ENCODE measurements around the gene SNX8.
"Not testable (repeated sequence)": the region's sequence is repeated elsewhere in the genome, so short reads cannot be mapped to it uniquely, and the experiment has no call there.

The SNX8 gene

GRCh38 chr7:2280424-2280823 is 33.8 kb downstream of the SNX8 start:
- H3K4me3 ChIP-seq (ENCODE audit: low read length) = no peak overlapping the region
- no peak overlapping the region for H3K9ac ChIP-seq (ENCODE audit: low read length)
- no peaks in the 10 kb centered on the region for H3K27me3 ChIP-seq (ENCODE audit: control insufficient read depth, insufficient read depth, low read length)
- H3K36me3 ChIP-seq (ENCODE audit: control insufficient read depth, insufficient read depth, low read length) = peaks cover 6% of the 10 kb centered on the region
- H3K27ac ChIP-seq (ENCODE audit: low read depth, low read length) = no peak overlapping the region
- H3K4me1 ChIP-seq (ENCODE audit: control insufficient read depth, insufficient read depth, low read length) = peaks cover 11% of the 10 kb centered on the region

DNA sequence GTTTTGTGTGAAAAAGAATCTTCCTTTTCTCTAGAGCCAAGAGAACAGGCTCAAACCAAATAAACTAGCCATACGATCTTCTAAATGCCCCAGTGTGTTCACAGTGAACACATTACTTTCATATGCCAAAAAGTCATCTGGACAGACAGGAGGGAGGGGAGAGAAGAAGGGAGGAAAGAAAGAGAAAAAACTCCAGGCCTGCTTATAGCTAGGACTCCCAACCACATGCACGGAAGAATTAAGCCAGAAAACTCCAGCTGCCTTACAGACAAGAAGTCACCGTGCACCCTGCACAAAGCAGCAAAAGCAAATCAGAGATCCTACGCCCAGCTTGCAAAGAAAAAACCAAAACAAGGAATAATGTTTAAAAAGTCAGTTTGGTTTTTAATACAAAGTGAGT is 34.3 kb downstream of the SNX8 start:
- peaks cover 11% of the 10 kb centered on the region for H3K4me1 ChIP-seq (ENCODE audit: control insufficient read depth, insufficient read depth, low read length)

GRCh38 chr7:2278026-2278425 is 36.2 kb downstream of the SNX8 start:
- Histone ChIP-seq H3K36me3 (ENCODE audit: control insufficient read depth, insufficient read depth, low read length) (peaks cover 10% of the 10 kb centered on the region), H3K27me3 (ENCODE audit: control insufficient read depth, insufficient read depth, low read length) (no peaks in the 10 kb centered on the region), H3K4me1 (ENCODE audit: control insufficient read depth, insufficient read depth, low read length) (peaks cover 11% of the 10 kb centered on the region), H3K9ac (ENCODE audit: low read length) (no peak overlapping the region), H3K4me3 (ENCODE audit: low read length) (no peak overlapping the region), H3K27ac (ENCODE audit: low read depth, low read length) (no peak overlapping the region)

More for the DNA sequence above, 34.3 kb downstream of the SNX8 start:
- Histone ChIP-seq H3K36me3 (ENCODE audit: control insufficient read depth, insufficient read depth, low read length) (peaks cover 8% of the 10 kb centered on the region), H3K27ac (ENCODE audit: low read depth, low read length) (no peak overlapping the region), H3K4me3 (ENCODE audit: low read length) (no peak overlapping the region), H3K27me3 (ENCODE audit: control insufficient read depth, insufficient read depth, low read length) (no peaks in the 10 kb centered on the region), H3K9ac (ENCODE audit: low read length) (no peak overlapping the region)

- H3K4me1 ChIP-seq (ENCODE audit: control insufficient read depth, insufficient read depth, low read length) = no peaks in the 10 kb centered on the region
- no peak overlapping the region for H3K4me3 ChIP-seq (ENCODE audit: low read length)
- no peaks in the 10 kb centered on the region for H3K27me3 ChIP-seq (ENCODE audit: control insufficient read depth, insufficient read depth, low read length)
- no peak overlapping the region for H3K27ac ChIP-seq (ENCODE audit: low read depth, low read length)
- H3K36me3 ChIP-seq (ENCODE audit: control insufficient read depth, insufficient read depth, low read length) = peaks cover 15% of the 10 kb centered on the region
- H3K9ac ChIP-seq (ENCODE audit: low read length) = no peak overlapping the region
These were observed 38.1 kb downstream of the SNX8 start for GRCh38 chr7:2276107-2276506.

- H3K9ac ChIP-seq (ENCODE audit: low read length) = no peak overlapping the region
- H3K27ac ChIP-seq (ENCODE audit: low read depth, low read length) = no peak overlapping the region
- H3K27me3 ChIP-seq (ENCODE audit: control insufficient read depth, insufficient read depth, low read length) = no peaks in the 10 kb centered on the region
- H3K36me3 ChIP-seq (ENCODE audit: control insufficient read depth, insufficient read depth, low read length) = peaks cover 15% of the 10 kb centered on the region
- H3K4me1 ChIP-seq (ENCODE audit: control insufficient read depth, insufficient read depth, low read length) = no peaks in the 10 kb centered on the region
- no peak overlapping the region for H3K4me3 ChIP-seq (ENCODE audit: low read length)
These were observed 39.1 kb downstream of the SNX8 start for GRCh38 chr7:2275101-2275500.

DNA sequence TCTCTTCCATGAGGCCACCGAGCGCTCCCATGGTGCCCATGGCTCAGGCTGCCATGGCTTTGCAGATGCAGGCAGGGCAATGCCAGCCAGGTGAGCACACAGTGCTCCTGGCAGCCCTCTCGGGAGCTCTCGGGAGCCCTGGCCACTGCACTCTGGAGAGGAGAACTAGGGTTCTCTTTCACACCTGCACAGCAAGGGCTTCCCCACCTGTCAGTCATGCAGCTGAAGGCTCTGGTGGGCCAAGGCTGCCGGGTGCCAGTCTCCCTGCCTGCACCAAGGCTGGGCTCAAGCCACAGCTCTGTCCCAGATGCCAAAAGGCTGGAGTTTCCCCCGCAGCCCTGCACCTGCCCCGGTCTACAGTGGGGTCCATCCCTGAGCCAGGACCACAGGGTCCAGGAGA is 39.6 kb downstream of the SNX8 start:
- Histone ChIP-seq H3K4me3 (ENCODE audit: low read length) (no peak overlapping the region), H3K27me3 (ENCODE audit: control insufficient read depth, insufficient read depth, low read length) (no peaks in the 10 kb centered on the region), H3K4me1 (ENCODE audit: control insufficient read depth, insufficient read depth, low read length) (no peaks in the 10 kb centered on the region), H3K27ac (ENCODE audit: low read depth, low read length) (no peak overlapping the region), H3K36me3 (ENCODE audit: control insufficient read depth, insufficient read depth, low read length) (peaks cover 15% of the 10 kb centered on the region), H3K9ac (ENCODE audit: low read length) (no peak overlapping the region)

GRCh38 chr7:2273866-2274265 is 40.4 kb downstream of the SNX8 start:
- H3K36me3 ChIP-seq (ENCODE audit: control insufficient read depth, insufficient read depth, low read length) = peaks cover 15% of the 10 kb centered on the region
- H3K4me3 ChIP-seq (ENCODE audit: low read length) = no peak overlapping the region
- H3K4me1 ChIP-seq (ENCODE audit: control insufficient read depth, insufficient read depth, low read length) = no peaks in the 10 kb centered on the region
- H3K9ac ChIP-seq (ENCODE audit: low read length) = no peak overlapping the region
- no peak overlapping the region for H3K27ac ChIP-seq (ENCODE audit: low read depth, low read length)
- H3K27me3 ChIP-seq (ENCODE audit: control insufficient read depth, insufficient read depth, low read length) = no peaks in the 10 kb centered on the region

- H3K36me3 ChIP-seq (ENCODE audit: control insufficient read depth, insufficient read depth, low read length) = peaks cover 12% of the 10 kb centered on the region
- H3K27me3 ChIP-seq (ENCODE audit: control insufficient read depth, insufficient read depth, low read length) = no peaks in the 10 kb centered on the region
- no peak overlapping the region for H3K4me3 ChIP-seq (ENCODE audit: low read length)
- H3K27ac ChIP-seq (ENCODE audit: low read depth, low read length) = no peak overlapping the region
- no peak overlapping the region for H3K9ac ChIP-seq (ENCODE audit: low read length)
- no peaks in the 10 kb centered on the region for H3K4me1 ChIP-seq (ENCODE audit: control insufficient read depth, insufficient read depth, low read length)
These were observed 42.2 kb downstream of the SNX8 start for GRCh38 chr7:2272031-2272430.

GRCh38 chr7:2271273-2272026 is 42.8 kb downstream of the SNX8 start:
- no peak overlapping the region for H3K9ac ChIP-seq (ENCODE audit: low read length)
- H3K27ac ChIP-seq (ENCODE audit: low read depth, low read length) = no peak overlapping the region
- H3K36me3 ChIP-seq (ENCODE audit: control insufficient read depth, insufficient read depth, low read length) = peaks cover 12% of the 10 kb centered on the region
- no peaks in the 10 kb centered on the region for H3K27me3 ChIP-seq (ENCODE audit: control insufficient read depth, insufficient read depth, low read length)
- H3K4me1 ChIP-seq (ENCODE audit: control insufficient read depth, insufficient read depth, low read length) = no peaks in the 10 kb centered on the region
- H3K4me3 ChIP-seq (ENCODE audit: low read length) = no peak overlapping the region

- Histone ChIP-seq H3K36me3 (ENCODE audit: control insufficient read depth, insufficient read depth, low read length) (peaks cover 9% of the 10 kb centered on the region), H3K4me1 (ENCODE audit: control insufficient read depth, insufficient read depth, low read length) (no peaks in the 10 kb centered on the region), H3K27ac (ENCODE audit: low read depth, low read length) (no peak overlapping the region), H3K4me3 (ENCODE audit: low read length) (no peak overlapping the region), H3K9ac (ENCODE audit: low read length) (no peak overlapping the region), H3K27me3 (ENCODE audit: control insufficient read depth, insufficient read depth, low read length) (no peaks in the 10 kb centered on the region)
These were observed 43.7 kb downstream of the SNX8 start for GRCh38 chr7:2270495-2270894.

DNA sequence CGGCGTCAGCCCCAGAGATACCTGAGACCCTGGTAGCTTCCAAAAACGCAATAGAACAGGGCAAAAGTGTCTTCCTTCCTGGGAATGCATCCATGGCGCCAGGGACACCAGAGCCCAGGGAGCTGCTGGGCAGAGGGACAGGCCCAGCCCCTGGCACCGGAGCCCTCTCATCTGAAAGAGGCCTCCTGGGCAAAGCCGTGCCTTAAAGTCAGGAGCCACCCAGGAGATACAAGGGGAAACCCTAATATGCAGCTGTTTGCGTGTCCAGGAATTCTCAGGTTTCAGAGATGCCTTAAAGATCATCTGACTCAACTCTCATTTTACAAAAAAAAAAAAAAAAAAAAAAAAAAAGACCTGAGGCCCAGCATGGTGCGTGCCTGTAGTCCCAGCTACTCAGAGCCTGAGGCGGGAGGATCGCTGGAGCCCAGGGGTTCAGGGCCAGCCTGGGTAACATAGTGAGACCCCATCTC is 44.2 kb downstream of the SNX8 start:
- Histone ChIP-seq H3K9ac (ENCODE audit: low read length) (no peak overlapping the region), H3K4me3 (ENCODE audit: low read length) (no peak overlapping the region), H3K4me1 (ENCODE audit: control insufficient read depth, insufficient read depth, low read length) (no peaks in the 10 kb centered on the region), H3K27ac (ENCODE audit: low read depth, low read length) (no peak overlapping the region), H3K27me3 (ENCODE audit: control insufficient read depth, insufficient read depth, low read length) (no peaks in the 10 kb centered on the region), H3K36me3 (ENCODE audit: control insufficient read depth, insufficient read depth, low read length) (peaks cover 8% of the 10 kb centered on the region)

DNA sequence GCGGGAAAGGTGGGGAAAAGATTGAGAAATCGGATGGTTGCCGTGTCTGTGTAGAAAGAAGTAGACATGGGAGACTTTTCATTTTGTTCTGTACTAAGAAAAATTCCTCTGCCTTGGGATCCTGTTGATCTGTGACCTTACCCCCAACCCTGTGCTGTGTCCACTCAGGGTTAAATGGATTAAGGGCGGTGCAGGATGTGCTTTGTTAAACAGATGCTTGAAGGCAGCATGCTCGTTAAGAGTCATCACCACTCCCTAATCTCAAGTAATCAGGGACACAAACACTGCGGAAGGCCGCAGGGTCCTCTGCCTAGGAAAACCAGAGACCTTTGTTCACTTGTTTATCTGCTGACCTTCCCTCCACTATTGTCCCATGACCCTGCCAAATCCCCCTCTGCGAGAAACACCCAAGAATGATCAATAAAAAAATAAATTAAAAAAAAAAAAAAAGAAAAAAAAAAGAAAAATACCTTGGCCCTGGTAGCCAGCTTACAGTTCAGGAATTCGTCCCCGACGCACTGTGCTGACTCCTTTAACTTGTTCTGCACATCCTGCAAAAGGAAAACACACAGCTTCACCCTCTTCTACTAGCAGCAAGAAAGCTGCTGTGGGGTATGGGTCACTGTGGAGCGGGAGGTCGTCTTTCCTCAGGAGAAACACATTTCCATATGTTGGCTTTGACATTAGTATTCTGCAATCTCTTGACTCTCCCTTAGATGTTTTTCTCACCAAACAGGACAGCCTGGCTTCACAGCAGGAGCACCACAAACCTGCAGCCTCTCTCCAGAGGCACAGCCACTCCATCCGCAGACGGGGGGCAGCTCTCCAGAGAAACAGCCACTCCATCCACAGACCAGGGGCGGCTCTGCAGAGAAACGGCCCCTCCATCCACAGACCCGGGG is 44.9 kb downstream of the SNX8 start:
- not testable (repeated sequence) for H3K27ac ChIP-seq (ENCODE audit: low read depth, low read length); H3K36me3 ChIP-seq (ENCODE audit: control insufficient read depth, insufficient read depth, low read length); H3K4me3 ChIP-seq (ENCODE audit: low read length); H3K9ac ChIP-seq (ENCODE audit: low read length); H3K4me1 ChIP-seq (ENCODE audit: control insufficient read depth, insufficient read depth, low read length); H3K27me3 ChIP-seq (ENCODE audit: control insufficient read depth, insufficient read depth, low read length)

Data from rectal smooth muscle tissue (tissue), 1 donor.